ENCODE measurements around the gene MYO1D. TPM values are rescaled to one million over a fixed set of nuclear protein-coding genes. Genes with fewer than 3 reads are reported as not detected.

MYO1D gene
- total RNA-seq, 1 experiment from 2014 or later: 29.9 TPM

GRCh38 chr17:32798938-32799337 is 78.0 kb downstream of the MYO1D start:
- POLR2A ChIA-PET: interaction anchor here (0.8 kb wide), 1 partner anchor 30 kb away, joined by 3 read pairs; no protein-coding TSS in a partner anchor
- CTCF ChIA-PET: interaction anchor here (1.9 to 4.3 kb wide), 2 partner anchors 16 to 78 kb away, joined by 11 to 14 read pairs; partner anchors contain the start of gene MYO1D

GRCh38 chr17:32795339-32795979 is 81.5 kb downstream of the MYO1D start:
- POLR2A ChIA-PET: no interaction called here
- Mint-ChIP-seq H3K4me1 (peaks cover 18% of the 10 kb centered on the region), H3K36me3 (no peaks in the 10 kb centered on the region), H3K27ac (no peak overlapping the region), H3K9me3 (no peaks in the 10 kb centered on the region), H3K4me3 (no peak overlapping the region), H3K27me3 (ENCODE audit: low read depth) (no peaks in the 10 kb centered on the region)
- no peak for DNase-seq (ENCODE audit: low spot score)
- TF ChIP-seq ZNF512 (CRISPR knock-in tag; IDR thresholded peaks at IDR 0.05; ENCODE audit: borderline replicate concordance): no peak
- peak; percentile 71 for TF ChIP-seq ZNF121 (CRISPR knock-in tag; IDR thresholded peaks at IDR 0.05)
- CTCF ChIA-PET: interaction anchor here (1.0 to 4.3 kb wide), 6 partner anchors 11 to 146 kb away, joined by 3 to 34 read pairs (median 8); partner anchors contain the start of gene MYO1D
- ATAC-seq: peak; percentile 69; the same call in 1 of the 2 replicates

More at GRCh38 chr17:32798938-32799337, 78.0 kb downstream of the MYO1D start:
- Mint-ChIP-seq H3K36me3 (no peaks in the 10 kb centered on the region), H3K27ac (no peak overlapping the region), H3K27me3 (ENCODE audit: low read depth) (no peaks in the 10 kb centered on the region), H3K9me3 (no peaks in the 10 kb centered on the region), H3K4me3 (no peak overlapping the region), H3K4me1 (peaks cover 22% of the 10 kb centered on the region)
- TF ChIP-seq CDX4 (CRISPR knock-in tag; IDR thresholded peaks at IDR 0.05; ENCODE audit: borderline replicate concordance) (no peak), PRRX2 (CRISPR knock-in tag; IDR thresholded peaks at IDR 0.05) (no peak)
- ATAC-seq (no peak), DNase-seq (ENCODE audit: low spot score) (no peak)

- ATAC-seq (peak; percentile 71), DNase-seq (ENCODE audit: low spot score) (no peak)
- H3K4me1 Mint-ChIP-seq: peaks cover 18% of the 10 kb centered on the region
- no peak overlapping the region for H3K27ac Mint-ChIP-seq
- no peaks in the 10 kb centered on the region for H3K9me3 Mint-ChIP-seq
- ChIA-PET CTCF (interaction anchor here (0.5 to 4.3 kb wide), 6 partner anchors 12 to 115 kb away, joined by 3 to 34 read pairs (median 8); partner anchors contain the start of gene MYO1D), POLR2A (no interaction called here)
- TF ChIP-seq ZMAT4 (CRISPR knock-in tag; IDR thresholded peaks at IDR 0.05) (no peak), GTF2I (CRISPR knock-in tag; conservative IDR thresholded peaks at IDR 0.05) (no peak), NR3C1 (CRISPR knock-in tag; conservative IDR thresholded peaks at IDR 0.05; ENCODE audit: low read depth) (no peak), HMGA2 (CRISPR knock-in tag; IDR thresholded peaks at IDR 0.05) (no peak), NFATC4 (CRISPR knock-in tag; IDR thresholded peaks at IDR 0.05) (no peak), NFYB (CRISPR knock-in tag; conservative IDR thresholded peaks at IDR 0.05; ENCODE audit: low read depth) (no peak), RORB (CRISPR knock-in tag; IDR thresholded peaks at IDR 0.05) (no peak), ZBTB43 (CRISPR knock-in tag; IDR thresholded peaks at IDR 0.05) (no peak), CBFB (CRISPR knock-in tag; IDR thresholded peaks at IDR 0.05; ENCODE audit: low read depth) (no peak), ATF3 (CRISPR knock-in tag; conservative IDR thresholded peaks at IDR 0.05) (no peak), ZNF219 (CRISPR knock-in tag; IDR thresholded peaks at IDR 0.05; ENCODE audit: borderline replicate concordance) (no peak)
- no peaks in the 10 kb centered on the region for H3K27me3 Mint-ChIP-seq (ENCODE audit: low read depth)
- H3K4me3 Mint-ChIP-seq: no peak overlapping the region
- H3K36me3 Mint-ChIP-seq: no peaks in the 10 kb centered on the region
Measured at GRCh38 chr17:32794533-32795246, 82.2 kb downstream of the MYO1D start.
